Hepatocyte (in vitro differentiated cells): ENCODE data around the gene CUL9. TPM values are rescaled to one million over a fixed set of nuclear protein-coding genes. Genes with fewer than 3 reads are reported as not detected.

Experiments used
- DNase-seq: peaks from one replicate; pipeline ENCODE4 v3.0.0-alpha.2; 2016; ENCODE audit warnings: low spot score
- H2AFZ ChIP-seq: fragments of 200-600 bp; sonication (generic); 2 replicates; pipeline ENCODE4 v1.6.0; 2016; ENCODE audit warnings: antibody characterized with exemption, mild to moderate bottlenecking
- H3K27ac ChIP-seq: fragments of 200-600 bp; sonication (generic); 2 replicates; pipeline ENCODE4 v1.5.1; 2016; ENCODE audit warnings: mild to moderate bottlenecking
- H3K27me3 ChIP-seq: fragments of 200-600 bp; sonication (generic); 2 replicates; pipeline ENCODE4 v1.6.1; 2016
- H3K36me3 ChIP-seq: fragments of 200-600 bp; sonication (generic); replicated peaks from 2 replicates; pipeline ENCODE4 v1.5.1; 2016; ENCODE audit warnings: low read depth; ENCODE audit not compliant: insufficient read depth
- H3K4me1 ChIP-seq: fragments of 200-600 bp; sonication (generic); 2 replicates; pipeline ENCODE4 v1.5.1; 2016; ENCODE audit warnings: mild to moderate bottlenecking, moderate library complexity; ENCODE audit not compliant: insufficient read depth
- H3K4me2 ChIP-seq: fragments of 200-600 bp; sonication (generic); 2 replicates; pipeline ENCODE4 v1.6.0; 2016
- H3K4me3 ChIP-seq: fragments of 200-600 bp; sonication (generic); 2 replicates; pipeline ENCODE4 v1.5.1; 2016; ENCODE audit warnings: mild to moderate bottlenecking
- H3K79me2 ChIP-seq: fragments of 200-600 bp; sonication (generic); 2 replicates; pipeline ENCODE4 v1.6.0; 2017; ENCODE audit warnings: mild to moderate bottlenecking
- H3K9me2 ChIP-seq: fragments of 200-600 bp; sonication (generic); replicated peaks from 2 replicates; pipeline ENCODE4 v1.6.0; 2017; ENCODE audit warnings: mild to moderate bottlenecking; ENCODE audit not compliant: insufficient read depth
- H3K9me3 ChIP-seq: fragments of 200-600 bp; sonication (generic); 2 replicates; pipeline ENCODE4 v1.5.1; 2016; ENCODE audit warnings: low read depth, mild to moderate bottlenecking
- H4K20me1 ChIP-seq: fragments of 200-600 bp; sonication (generic); 2 replicates; pipeline ENCODE4 v1.6.0; 2016; ENCODE audit warnings: mild to moderate bottlenecking; ENCODE audit not compliant: insufficient read depth, poor library complexity, severe bottlenecking
- EZH2 ChIP-seq: fragments of 200-600 bp; sonication (generic); IDR thresholded peaks from 2 replicates; pipeline ENCODE4 v1.6.1; 2016; ENCODE audit warnings: antibody characterized with exemption, mild to moderate bottlenecking, borderline replicate concordance
- EZH2phosphoT487 ChIP-seq: fragments of 200-600 bp; sonication (generic); IDR thresholded peaks from one replicate; pipeline ENCODE4 v1.6.1; 2018; ENCODE audit warnings: antibody characterized with exemption, mild to moderate bottlenecking, low read depth, moderate library complexity; ENCODE audit not compliant: unreplicated experiment, severe bottlenecking
- WGBS: methylation state at CpG from one replicate; pipeline ENCODE4 v1.1.6; 2016; ENCODE audit warnings: low lambda C conversion rate; ENCODE audit errors: missing lambda C conversion rate; 5-methylcytosine and 5-hydroxymethylcytosine counted together
- polyA plus RNA-seq: library from polyadenylated mRNA; unstranded; fragments of >200 nt; fragmentation: Nextera tagmentation; extraction: Ambion mirVana; gene quantifications from 2 replicates; pipeline ENCODE4 v1.2.1, GENCODE V29; 2016
- total RNA-seq: library from RNA; depleted of rRNA; stranded (reverse); fragments of >200 nt; gene quantifications from 2 replicates; pipeline ENCODE4 v1.2.3, GENCODE V29; 2014
- TF ChIP-seq, protein P1 (sequence below): fragments of 200-600 bp; sonication (generic); IDR thresholded peaks from 2 replicates; pipeline ENCODE4 v1.5.1; 2016; ENCODE audit warnings: antibody characterized with exemption, mild to moderate bottlenecking; ENCODE audit not compliant: poor library complexity

The CUL9 gene
- total and polyA plus RNA-seq, 2 experiments from 2014 or later = 20.1 to 26.2 TPM

DNA sequence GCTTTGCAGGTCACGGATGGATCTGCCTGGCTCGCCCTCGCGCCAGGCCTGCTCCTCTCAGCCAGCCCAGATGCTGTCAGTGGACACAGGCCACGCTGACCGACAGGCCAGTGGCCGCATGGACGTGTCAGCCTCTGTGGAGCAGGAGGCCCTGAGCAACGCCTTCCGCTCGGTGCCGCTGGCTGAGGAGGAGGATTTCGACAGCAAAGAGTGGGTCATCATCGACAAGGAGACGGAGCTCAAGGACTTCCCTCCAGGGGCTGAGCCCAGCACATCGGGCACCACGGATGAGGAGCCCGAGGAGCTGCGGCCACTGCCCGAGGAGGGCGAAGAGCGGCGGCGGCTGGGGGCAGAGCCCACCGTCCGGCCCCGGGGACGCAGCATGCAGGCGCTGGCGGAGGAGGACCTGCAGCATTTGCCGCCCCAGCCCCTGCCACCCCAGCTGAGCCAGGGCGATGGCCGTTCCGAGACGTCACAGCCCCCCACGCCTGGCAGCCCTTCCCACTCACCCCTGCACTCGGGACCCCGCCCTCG, 80.9 kb downstream of the CUL9 start:
- no peaks in the 10 kb centered on the region for H3K79me2 ChIP-seq
- DNase-seq = no peak
- no peak overlapping the region for H3K4me3 ChIP-seq
- H3K27me3 ChIP-seq = no peaks in the 10 kb centered on the region
- H3K9me2 ChIP-seq = no peaks in the 10 kb centered on the region
- 95% methylated on average over 38 of the region's 39 CpGs for WGBS
- no peak overlapping the region for H3K4me2 ChIP-seq
- H3K4me1 ChIP-seq = peaks cover 16% of the 10 kb centered on the region
- no peaks in the 10 kb centered on the region for H3K9me3 ChIP-seq
- TF ChIP-seq, protein P1, sequence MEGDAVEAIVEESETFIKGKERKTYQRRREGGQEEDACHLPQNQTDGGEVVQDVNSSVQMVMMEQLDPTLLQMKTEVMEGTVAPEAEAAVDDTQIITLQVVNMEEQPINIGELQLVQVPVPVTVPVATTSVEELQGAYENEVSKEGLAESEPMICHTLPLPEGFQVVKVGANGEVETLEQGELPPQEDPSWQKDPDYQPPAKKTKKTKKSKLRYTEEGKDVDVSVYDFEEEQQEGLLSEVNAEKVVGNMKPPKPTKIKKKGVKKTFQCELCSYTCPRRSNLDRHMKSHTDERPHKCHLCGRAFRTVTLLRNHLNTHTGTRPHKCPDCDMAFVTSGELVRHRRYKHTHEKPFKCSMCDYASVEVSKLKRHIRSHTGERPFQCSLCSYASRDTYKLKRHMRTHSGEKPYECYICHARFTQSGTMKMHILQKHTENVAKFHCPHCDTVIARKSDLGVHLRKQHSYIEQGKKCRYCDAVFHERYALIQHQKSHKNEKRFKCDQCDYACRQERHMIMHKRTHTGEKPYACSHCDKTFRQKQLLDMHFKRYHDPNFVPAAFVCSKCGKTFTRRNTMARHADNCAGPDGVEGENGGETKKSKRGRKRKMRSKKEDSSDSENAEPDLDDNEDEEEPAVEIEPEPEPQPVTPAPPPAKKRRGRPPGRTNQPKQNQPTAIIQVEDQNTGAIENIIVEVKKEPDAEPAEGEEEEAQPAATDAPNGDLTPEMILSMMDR = no peak
- TF ChIP-seq EZH2 (no peak), EZH2phosphoT487 (no peak)
- H3K27ac ChIP-seq = peak overlapping the region; percentile 74
- H2AFZ ChIP-seq = no peak overlapping the region
- no peaks in the 10 kb centered on the region for H3K36me3 ChIP-seq
- H4K20me1 ChIP-seq = no peaks in the 10 kb centered on the region

DNA sequence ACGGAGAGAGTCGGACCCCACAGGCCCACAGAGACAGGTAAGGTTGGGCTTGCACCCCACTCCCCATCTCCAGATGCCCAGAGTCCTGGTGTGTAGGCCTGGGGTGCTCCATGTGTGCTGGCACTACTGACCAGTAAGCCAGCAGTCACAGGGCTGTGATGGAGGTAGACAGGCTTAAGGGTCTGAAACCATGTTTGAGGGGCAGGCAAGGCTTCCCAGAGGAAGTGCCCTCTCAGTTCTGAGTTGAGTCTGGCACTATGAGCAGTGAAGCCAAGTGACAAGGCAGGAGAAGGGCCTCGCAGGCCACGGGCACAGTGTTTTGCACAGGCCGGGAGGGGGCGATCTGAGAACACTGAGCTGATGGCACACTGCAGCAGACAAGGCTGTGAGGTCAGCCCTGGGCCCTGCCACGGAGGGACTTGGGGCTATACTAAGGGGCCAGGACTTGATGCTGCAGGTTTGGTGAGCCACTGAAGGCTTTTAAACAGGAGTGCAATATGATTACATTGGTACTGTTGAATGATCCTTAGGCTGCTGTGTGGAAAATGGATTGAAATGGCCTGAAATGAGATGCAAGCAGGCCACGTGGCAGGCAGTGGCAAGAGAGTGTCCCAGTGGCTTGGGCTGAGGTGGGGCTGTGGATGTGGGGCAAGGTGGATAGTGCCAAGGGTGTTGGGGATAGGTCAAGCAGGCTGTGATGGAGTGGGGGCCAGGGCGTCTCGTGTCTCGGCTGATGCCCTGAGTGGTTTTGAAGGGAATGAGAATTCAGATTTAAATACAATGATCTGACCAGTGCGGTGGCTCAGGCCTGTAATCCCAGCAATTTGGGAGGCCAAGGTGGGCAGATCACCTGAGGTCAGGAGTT, 81.5 kb downstream of the CUL9 start:
- TF ChIP-seq EZH2 = no peak
- TF ChIP-seq, protein P1 = peak; percentile 70
- no peak for TF ChIP-seq EZH2phosphoT487
- Histone ChIP-seq H3K36me3 (no peaks in the 10 kb centered on the region), H3K27me3 (no peaks in the 10 kb centered on the region), H3K4me1 (peaks cover 23% of the 10 kb centered on the region), H3K4me3 (no peak overlapping the region), H2AFZ (no peak overlapping the region), H3K27ac (no peak overlapping the region), H3K4me2 (no peak overlapping the region), H3K9me3 (no peaks in the 10 kb centered on the region), H3K79me2 (no peaks in the 10 kb centered on the region), H4K20me1 (no peaks in the 10 kb centered on the region), H3K9me2 (no peaks in the 10 kb centered on the region)
- 54% methylated on average over 11 of the region's 12 CpGs for WGBS
- DNase-seq = peak; percentile 90

- no peaks in the 10 kb centered on the region for H3K9me3 ChIP-seq
- 95% methylated on average over 5 of the region's 5 CpGs for WGBS
- no peaks in the 10 kb centered on the region for H4K20me1 ChIP-seq
- DNase-seq = no peak
- H3K4me1 ChIP-seq = peaks cover 35% of the 10 kb centered on the region
- H3K27me3 ChIP-seq = no peaks in the 10 kb centered on the region
- no peak for TF ChIP-seq EZH2phosphoT487
- no peak for TF ChIP-seq EZH2
- TF ChIP-seq, protein P1 = no peak
- H3K4me3 ChIP-seq = no peak overlapping the region
- H2AFZ ChIP-seq = no peak overlapping the region
- H3K4me2 ChIP-seq = no peak overlapping the region
- H3K36me3 ChIP-seq = no peaks in the 10 kb centered on the region
- no peaks in the 10 kb centered on the region for H3K79me2 ChIP-seq
- no peaks in the 10 kb centered on the region for H3K9me2 ChIP-seq
- no peak overlapping the region for H3K27ac ChIP-seq
Measured at GRCh38 chr6:43264599-43265145, 82.7 kb downstream of the CUL9 start.
